Natural killer cell treated with Interleukin-12 subunit alpha and Interleukin-12 subunit beta and Interleukin-15 and Interleukin-18, amount 100 ng/mL, for 72 hours (primary cell): Measurements from ENCODE around the gene PML. TPM values are rescaled to one million over a fixed set of nuclear protein-coding genes. Genes with fewer than 3 reads are reported as not detected.
"Not testable (repeated sequence)": the region's sequence is repeated elsewhere in the genome, so short reads cannot be mapped to it uniquely, and the experiment has no call there.

ENCODE experiments used
- ATAC-seq, 2 donors: fragments of 150-1000 bp; cut with Tn5 transposase in 1 of 2; sonication (Bioruptor Pico), chemical (Tn5 transposase) in 1 of 2; 2 replicates each; pipeline ENCODE4 v1.10.0; 2021
- DNase-seq: peaks from one replicate; pipeline ENCODE4 v3.0.0; 2022; ENCODE audit warnings: low spot score
- H3K27ac Mint-ChIP-seq, 2 donors: 1 replicate in 1 of 2; 2 replicates in 1 of 2; pipeline ENCODE4 v1.8.0; 2022; ENCODE audit warnings: mixed read lengths in 2 of 2, mild to moderate bottlenecking in 1 of 2, moderate library complexity in 1 of 2
- H3K27me3 Mint-ChIP-seq, 2 donors: 1 replicate in 1 of 2; 2 replicates in 1 of 2; pipeline ENCODE4 v1.8.0; 2022; ENCODE audit warnings: mixed read lengths in 2 of 2
- H3K36me3 Mint-ChIP-seq: one replicate; pipeline ENCODE4 v1.8.0; 2022; ENCODE audit warnings: mixed read lengths
- H3K4me1 Mint-ChIP-seq, 2 donors: 1 replicate in 1 of 2; 2 replicates in 1 of 2; pipeline ENCODE4 v1.8.0; 2022; ENCODE audit warnings: low read depth in 2 of 2, mixed read lengths in 2 of 2, mild to moderate bottlenecking in 1 of 2
- H3K4me3 Mint-ChIP-seq: one replicate; pipeline ENCODE4 v1.8.0; 2022; ENCODE audit warnings: mixed read lengths
- H3K9me3 Mint-ChIP-seq: 2 replicates; pipeline ENCODE4 v1.8.0; 2022; ENCODE audit warnings: mixed read lengths
- total RNA-seq, 2 donors: library from RNA; stranded (reverse); gene quantifications; one replicate each; pipeline ENCODE4 v1.2.3, GENCODE V29; 2022

Gene PML
- total RNA-seq, 2 donors from 2014 or later = 62.6 to 72.3 TPM

DNA sequence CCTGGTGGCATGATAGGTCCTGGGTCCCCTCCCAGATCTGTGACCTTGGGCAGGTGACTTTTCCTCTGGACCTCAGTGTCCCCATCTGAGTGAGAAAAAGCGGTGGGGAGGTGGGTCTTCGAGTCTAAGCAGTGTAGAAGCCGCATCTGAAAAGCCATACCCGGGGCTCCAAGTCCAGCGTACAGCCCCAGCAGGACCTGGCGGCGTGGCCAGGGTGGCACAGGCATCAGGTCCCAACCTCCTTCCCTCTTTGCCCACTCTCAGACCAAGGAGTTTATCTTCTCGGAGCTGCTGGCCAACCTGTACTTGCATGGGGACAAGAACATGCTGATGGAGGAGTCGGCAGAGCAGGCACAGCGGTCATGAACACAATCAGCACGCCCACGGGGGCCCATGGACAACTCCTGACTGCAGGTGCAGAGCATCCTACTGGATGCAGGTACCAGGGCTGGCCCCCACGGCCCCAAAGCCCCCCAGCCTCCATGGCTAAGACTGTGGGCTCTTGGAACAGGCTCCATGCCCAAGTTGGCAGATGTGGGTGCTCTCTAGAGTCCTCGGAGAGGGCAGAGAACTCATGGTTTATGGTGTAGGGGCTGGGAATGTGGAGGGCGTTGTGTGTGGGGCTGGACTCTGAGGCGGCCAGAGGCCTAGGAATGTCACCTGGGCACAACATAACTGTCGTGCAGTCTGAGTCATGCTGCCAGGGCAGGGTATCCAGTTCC lies 69.1 kb downstream of the PML start:
- H3K4me3 Mint-ChIP-seq, H3K9me3 Mint-ChIP-seq, DNase-seq, H3K36me3 Mint-ChIP-seq, H3K27me3 Mint-ChIP-seq, H3K4me1 Mint-ChIP-seq, H3K27ac Mint-ChIP-seq: not testable (repeated sequence)
- ATAC-seq = peak in 1 of 2 donors; percentile 46

DNA sequence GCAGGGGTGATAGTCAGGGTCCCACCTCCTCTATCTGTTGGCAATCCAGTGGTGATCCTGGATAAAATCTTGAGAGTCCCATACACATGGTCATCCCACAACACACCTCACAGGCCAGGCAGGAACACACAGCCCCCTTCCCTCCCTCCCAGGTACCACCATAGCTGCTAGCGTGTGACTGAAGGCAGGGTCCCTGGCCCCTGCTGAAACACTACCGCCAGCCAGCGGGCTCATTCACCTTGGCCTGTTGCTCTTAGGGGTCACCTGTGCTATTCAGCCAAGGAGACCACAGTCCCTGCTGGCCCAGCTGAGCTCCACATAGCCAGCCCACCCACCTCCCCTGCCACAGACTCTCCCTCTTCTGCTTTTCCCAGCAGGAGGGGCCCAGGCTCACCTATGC lies 69.7 kb downstream of the PML start:
- DNase-seq, H3K4me1 Mint-ChIP-seq, H3K27ac Mint-ChIP-seq, H3K9me3 Mint-ChIP-seq, H3K36me3 Mint-ChIP-seq, H3K27me3 Mint-ChIP-seq, H3K4me3 Mint-ChIP-seq, ATAC-seq: not testable (repeated sequence)

DNA sequence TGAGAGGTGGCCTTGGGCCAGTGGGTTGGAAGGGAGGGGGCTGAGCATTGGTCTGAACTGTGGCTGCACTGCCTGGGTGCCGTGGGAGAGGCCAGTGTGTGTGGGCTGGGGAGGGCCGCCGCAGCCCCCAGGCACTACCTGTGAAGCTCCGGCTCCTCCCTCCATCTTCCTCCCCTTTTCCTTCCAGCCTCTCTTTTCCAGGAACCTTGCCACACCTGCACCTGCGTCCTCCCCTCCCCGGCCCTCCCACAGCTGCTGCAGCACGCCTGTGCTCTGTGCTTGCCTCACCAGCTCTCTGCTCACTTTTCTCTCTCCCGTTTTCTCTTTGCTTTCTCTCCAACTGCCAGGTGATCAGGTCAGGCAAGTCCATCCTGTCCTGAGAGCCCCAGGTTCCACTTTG lies 70.3 kb downstream of the PML start:
- H3K9me3 Mint-ChIP-seq, H3K27ac Mint-ChIP-seq, DNase-seq: not testable (repeated sequence)

DNA sequence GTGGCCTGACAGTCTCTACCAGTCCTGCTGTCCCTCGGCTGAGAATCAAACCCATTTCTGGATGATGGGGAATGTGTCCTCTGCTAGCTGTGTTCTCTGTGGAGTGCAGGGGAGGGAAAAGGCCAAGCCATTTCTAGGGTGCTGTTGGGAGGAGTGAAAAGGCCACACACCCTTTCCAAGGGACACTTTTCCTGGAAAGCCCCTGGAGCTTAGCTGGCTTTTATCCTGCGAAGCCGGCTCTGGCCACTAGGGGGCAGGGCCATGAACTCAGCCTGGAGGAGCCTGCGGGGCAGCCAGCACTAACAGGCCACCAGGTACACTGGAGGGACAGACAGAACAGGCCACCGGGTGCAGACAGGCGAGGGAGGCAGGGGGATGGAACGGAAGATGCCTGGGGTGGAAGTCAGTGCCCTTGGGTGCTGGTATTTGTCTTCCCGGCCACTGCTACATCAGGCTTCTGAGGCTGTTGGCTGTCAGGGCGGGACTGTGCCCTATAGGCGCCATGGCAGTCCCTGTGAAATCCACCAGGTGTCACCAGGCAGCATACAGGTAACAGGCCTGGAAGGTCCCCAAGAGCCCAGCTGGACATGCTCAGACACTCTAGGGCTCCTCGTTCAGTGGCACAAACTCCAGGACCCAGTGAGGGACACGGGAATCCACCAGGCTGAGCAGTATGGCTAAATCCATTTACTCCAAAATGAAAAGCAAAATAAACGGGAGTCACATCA lies 71.3 kb downstream of the PML start:
- H3K9me3 Mint-ChIP-seq, DNase-seq, H3K27ac Mint-ChIP-seq, H3K4me3 Mint-ChIP-seq, H3K27me3 Mint-ChIP-seq, H3K4me1 Mint-ChIP-seq, H3K36me3 Mint-ChIP-seq: not testable (repeated sequence)
- ATAC-seq = peak; percentile 81 to 84

More for the DNA sequence above, 70.3 kb downstream of the PML start:
- not testable (repeated sequence) for H3K4me1 Mint-ChIP-seq, H3K27me3 Mint-ChIP-seq, H3K36me3 Mint-ChIP-seq, H3K4me3 Mint-ChIP-seq, ATAC-seq

DNA sequence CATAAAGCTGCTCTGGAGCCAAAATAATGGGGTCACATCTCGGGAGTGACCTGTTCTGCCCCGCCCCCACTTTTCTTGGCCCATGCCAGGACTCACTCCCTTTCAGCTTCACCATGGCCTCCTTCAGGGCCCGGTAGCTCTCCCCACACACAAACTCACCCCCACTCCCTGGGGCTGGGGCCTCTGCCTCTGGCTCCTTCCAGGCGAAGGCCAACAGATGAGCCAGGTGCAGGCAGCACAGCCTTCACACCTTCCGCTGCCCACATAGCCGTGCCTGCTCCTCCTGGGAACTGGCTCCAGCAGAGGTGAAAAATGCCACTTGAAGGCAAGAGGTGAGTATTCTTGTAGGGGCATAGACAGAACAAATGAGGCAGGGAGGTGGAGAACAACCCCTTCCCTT lies 77.1 kb downstream of the PML start:
- ATAC-seq, DNase-seq, H3K4me3 Mint-ChIP-seq, H3K36me3 Mint-ChIP-seq, H3K4me1 Mint-ChIP-seq, H3K27me3 Mint-ChIP-seq, H3K9me3 Mint-ChIP-seq, H3K27ac Mint-ChIP-seq: not testable (repeated sequence)

DNA sequence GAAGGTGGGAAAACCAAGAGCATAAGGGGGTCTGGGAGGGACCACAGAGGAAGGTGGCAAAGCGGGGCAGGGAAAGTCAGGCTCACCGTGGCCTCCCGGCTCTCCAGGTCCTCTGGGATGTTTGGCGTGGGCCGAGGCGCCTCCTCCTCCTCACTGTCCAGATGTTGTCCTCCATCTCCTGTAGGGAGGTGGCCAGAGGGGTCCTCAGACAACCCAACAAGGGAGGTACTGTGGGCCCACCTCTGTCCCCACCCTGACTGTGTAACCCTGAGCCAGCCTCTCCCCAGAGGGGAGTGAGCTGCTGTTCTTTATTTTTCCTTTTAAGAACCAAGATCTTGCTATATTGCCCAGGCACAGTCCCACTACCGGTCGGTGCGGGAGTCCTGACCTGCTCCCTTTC lies 77.6 kb downstream of the PML start:
- not testable (repeated sequence) for ATAC-seq, DNase-seq, H3K27ac Mint-ChIP-seq, H3K9me3 Mint-ChIP-seq, H3K36me3 Mint-ChIP-seq, H3K4me3 Mint-ChIP-seq, H3K4me1 Mint-ChIP-seq, H3K27me3 Mint-ChIP-seq

DNA sequence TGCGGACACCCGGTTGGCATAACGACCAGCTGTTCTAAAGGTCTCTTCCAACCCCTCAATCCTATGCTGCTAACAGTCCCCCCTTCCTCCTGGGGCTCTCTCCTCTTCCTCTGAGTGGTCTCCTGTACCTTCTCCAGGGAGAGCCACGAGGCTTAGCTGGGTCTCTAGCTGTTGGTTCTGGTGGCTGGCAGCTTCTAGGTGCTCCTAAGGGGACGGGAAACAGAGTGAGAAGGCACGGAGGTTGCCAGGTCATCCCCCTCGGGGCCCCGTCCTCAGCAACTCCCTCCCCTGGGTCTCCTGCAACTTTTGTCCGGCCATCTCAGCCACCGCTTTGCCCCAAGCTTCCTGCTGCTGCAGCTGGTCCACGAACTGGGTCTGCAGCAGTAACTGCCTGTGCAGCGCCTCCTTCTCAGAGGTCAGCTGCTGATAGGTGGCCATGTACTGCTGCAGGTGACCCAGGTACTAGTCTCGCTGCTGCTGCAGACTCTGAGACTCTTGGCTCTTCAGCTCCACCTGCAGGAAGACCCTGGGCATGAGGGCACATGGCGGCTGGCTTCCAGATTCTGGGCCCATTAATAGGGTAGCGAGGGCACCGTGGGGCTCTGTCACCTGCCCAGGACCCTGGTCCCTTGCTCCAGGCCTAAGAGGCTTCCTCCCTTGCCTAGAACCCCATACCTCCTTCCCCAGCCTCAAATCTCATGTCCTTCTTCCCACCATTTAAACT lies 78.3 kb downstream of the PML start:
- H3K9me3 Mint-ChIP-seq, H3K27me3 Mint-ChIP-seq, H3K27ac Mint-ChIP-seq, ATAC-seq, DNase-seq, H3K4me3 Mint-ChIP-seq, H3K36me3 Mint-ChIP-seq, H3K4me1 Mint-ChIP-seq: not testable (repeated sequence)

DNA sequence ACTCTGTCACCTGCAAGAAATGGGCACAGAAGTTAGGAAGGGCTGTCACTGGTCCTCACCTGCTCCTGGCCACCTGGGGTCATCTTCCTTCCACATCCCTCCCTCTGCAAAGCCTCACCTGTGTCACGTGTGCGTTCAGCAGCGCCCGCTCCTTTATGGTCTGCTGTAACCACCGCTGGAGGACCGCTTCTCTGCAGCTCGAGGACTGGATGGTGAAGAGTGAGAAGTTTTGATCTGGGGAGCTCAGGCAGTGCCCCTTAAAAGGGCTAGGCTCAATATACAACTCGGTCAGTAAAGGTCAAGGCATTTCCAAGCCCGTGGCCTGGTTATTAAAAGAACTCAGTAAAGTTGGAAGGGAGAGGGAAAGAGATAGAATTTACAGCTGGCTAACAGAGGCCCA lies 81.3 kb downstream of the PML start:
- H3K4me1 Mint-ChIP-seq, H3K27me3 Mint-ChIP-seq, H3K4me3 Mint-ChIP-seq, H3K27ac Mint-ChIP-seq, H3K9me3 Mint-ChIP-seq, H3K36me3 Mint-ChIP-seq, ATAC-seq, DNase-seq: not testable (repeated sequence)

DNA sequence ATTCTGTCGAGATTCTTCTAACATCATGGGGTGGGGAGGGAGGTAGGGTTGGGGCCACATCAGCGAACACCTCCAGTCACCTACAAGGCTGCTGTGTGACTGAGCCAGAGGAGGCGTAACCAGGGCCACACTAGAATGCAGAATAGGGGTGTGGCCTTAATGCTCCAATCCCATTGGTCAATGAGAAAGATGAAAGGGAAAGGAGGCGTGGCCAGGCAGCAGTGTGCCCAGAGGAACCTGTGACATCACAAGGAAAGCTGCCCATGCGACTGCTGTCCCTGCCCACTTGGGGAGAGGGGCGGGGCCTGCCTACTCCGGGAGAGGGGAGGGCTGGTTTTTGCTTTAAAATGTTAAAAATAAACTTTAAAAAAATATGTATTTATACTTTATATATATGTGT lies 87.9 kb downstream of the PML start, which contains the start of gene GOLGA6A:
Gene GOLGA6A (minus strand): TSS at position 101 of the 400 bp plus-strand sequence. CDS start 41 bp downstream, at position 60.
- not testable (repeated sequence) for ATAC-seq, H3K27me3 Mint-ChIP-seq, H3K27ac Mint-ChIP-seq, H3K4me3 Mint-ChIP-seq, H3K4me1 Mint-ChIP-seq, H3K9me3 Mint-ChIP-seq, DNase-seq, H3K36me3 Mint-ChIP-seq

DNA sequence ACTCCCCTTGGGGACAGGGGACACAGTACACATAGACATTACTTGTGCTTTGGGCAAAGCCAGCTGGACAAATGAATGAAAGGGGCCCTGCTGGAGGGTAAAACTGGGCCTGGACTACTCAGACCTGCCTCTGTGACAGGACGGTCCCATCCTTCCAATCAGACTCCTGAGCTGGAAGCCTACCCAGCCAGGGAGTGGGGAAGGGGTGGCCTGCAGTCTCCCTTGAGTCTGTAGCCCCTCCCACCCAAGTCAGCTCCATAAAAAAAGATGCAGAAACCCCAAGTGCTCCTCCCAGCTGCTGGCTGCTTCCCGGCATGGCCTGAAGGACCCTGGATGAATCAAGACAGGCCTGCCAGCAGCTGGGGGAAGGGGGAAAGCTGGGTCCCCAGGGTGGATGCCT lies 100.1 kb downstream of the PML start:
- not testable (repeated sequence) for H3K27me3 Mint-ChIP-seq, H3K27ac Mint-ChIP-seq, H3K4me3 Mint-ChIP-seq, H3K4me1 Mint-ChIP-seq, DNase-seq, H3K36me3 Mint-ChIP-seq, H3K9me3 Mint-ChIP-seq, ATAC-seq

DNA sequence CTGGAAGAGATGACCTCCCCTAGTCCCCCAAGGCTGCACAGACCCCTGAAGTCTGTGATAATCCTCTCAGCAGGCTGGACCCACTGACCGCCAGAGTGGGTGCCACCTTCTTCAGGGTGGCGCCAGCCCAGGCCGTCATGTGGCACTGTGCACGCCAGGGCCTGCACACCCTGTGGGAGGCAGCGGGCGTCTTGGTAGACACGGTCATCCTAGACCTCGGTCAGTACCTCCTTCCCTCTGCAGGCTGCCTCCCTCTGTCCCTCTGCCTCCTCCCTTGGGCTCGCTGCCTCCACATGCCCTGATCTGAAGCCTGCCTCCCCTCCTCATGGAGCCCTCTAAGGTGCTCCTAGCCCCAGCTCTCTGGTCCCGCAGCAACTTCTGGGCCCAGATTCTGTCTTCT lies 101.1 kb downstream of the PML start:
- not testable (repeated sequence) for H3K36me3 Mint-ChIP-seq, H3K27me3 Mint-ChIP-seq, H3K4me1 Mint-ChIP-seq, H3K27ac Mint-ChIP-seq, H3K4me3 Mint-ChIP-seq, DNase-seq, H3K9me3 Mint-ChIP-seq
- ATAC-seq = peak in 1 of 2 donors; percentile 15

DNA sequence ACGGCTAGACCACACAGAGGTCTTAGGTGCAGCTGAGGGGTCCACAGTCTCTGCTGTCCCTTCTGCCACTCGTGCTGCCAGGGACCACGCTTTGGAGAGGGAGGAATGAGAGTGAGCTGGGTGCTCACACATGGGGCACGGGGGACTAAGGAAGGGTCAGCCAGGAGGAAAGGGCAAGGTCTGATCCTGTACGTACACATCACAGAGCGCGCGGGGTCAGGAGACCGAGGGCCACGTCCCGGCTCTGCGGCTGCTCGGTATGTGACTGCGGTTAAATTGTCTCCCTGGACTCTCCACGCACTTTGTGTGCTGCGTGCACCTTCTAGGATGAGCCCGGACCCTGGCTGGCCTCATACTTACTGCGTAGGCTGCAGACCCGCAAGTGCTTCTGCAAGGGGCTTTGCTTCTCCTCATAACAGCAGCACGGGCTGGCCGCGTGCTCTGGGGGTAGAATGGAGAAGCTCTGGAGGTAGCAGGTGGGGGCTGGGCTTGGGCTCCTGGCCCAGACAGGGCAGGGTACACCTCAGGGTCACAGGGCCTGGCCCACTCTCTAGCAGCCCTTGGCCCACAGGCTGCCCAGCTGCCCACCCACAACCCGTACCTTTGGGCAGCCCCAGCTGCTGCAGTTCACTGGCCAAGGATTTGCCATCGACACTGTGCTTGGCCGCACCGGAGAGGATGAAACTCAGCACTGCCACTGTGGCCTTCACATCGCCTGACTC lies 102.4 kb downstream of the PML start:
- H3K27ac Mint-ChIP-seq, H3K9me3 Mint-ChIP-seq, ATAC-seq, H3K4me3 Mint-ChIP-seq, DNase-seq, H3K27me3 Mint-ChIP-seq, H3K4me1 Mint-ChIP-seq, H3K36me3 Mint-ChIP-seq: not testable (repeated sequence)
